Stomach (tissue), 9 donors: Measurements from ENCODE around the gene SORCS3. TPM values are rescaled to one million over a fixed set of nuclear protein-coding genes. Genes with fewer than 3 reads are reported as not detected.

ENCODE experiments used
- DNase-seq, 2 donors: peaks; one replicate each; pipeline versions ENCODE4 v3.0.0 to v3.0.0-alpha.2; 2013 to 2019
- H3K27ac ChIP-seq, 5 donors: fragments of 200-600 bp in 4 of 5; sonication (generic) in 4 of 5; one replicate each; pipeline ENCODE4 v1.5.1; 2013 to 2019; ENCODE audit warnings: mild to moderate bottlenecking in 1 of 5, moderate library complexity in 1 of 5
- H3K27me3 ChIP-seq, 3 donors: fragments of 200-600 bp; sonication (generic); one replicate each; pipeline ENCODE4 v1.5.1; 2017 to 2019; ENCODE audit warnings: mixed run types in 1 of 3
- H3K36me3 ChIP-seq, 4 donors: fragments of 200-600 bp; sonication (generic); 1 replicate in 3 of 4; 2 replicates in 1 of 4; pipeline ENCODE4 v1.5.1; 2016 to 2019
- H3K4me1 ChIP-seq, 4 donors: fragments of 200-600 bp; sonication (generic); one replicate each; pipeline ENCODE4 v1.5.1; 2016 to 2019
- H3K4me3 ChIP-seq, 4 donors: fragments of 200-600 bp; sonication (generic) in 3 of 4; one replicate each; pipeline ENCODE4 v1.5.1; 2016 to 2019; ENCODE audit warnings: mild to moderate bottlenecking in 1 of 4
- H3K9me3 ChIP-seq, 4 donors: fragments of 200-600 bp; sonication (generic); one replicate each; pipeline ENCODE4 v1.5.1; 2016 to 2019
- CTCF ChIP-seq, 7 experiments: fragments of 450-650 bp in 4 of 7; fragments of 200-600 bp in 3 of 7; sonication (generic) in 3 of 7; IDR thresholded peaks; one replicate each; pipeline ENCODE4 v1.5.1; 2016 to 2019; ENCODE audit warnings: antibody characterized with exemption in 7 of 7, control low read depth in 2 of 7, mild to moderate bottlenecking in 1 of 7
- EP300 ChIP-seq: sonication (generic); formaldehyde crosslinking; IDR thresholded peaks from one replicate; pipeline ENCODE4 v1.6.1; 2017; ENCODE audit warnings: antibody characterized with exemption
- POLR2A ChIP-seq, 4 donors: fragments of 450-650 bp; IDR thresholded peaks; one replicate each; pipeline ENCODE4 v1.6.1; 2016; ENCODE audit warnings: antibody characterized with exemption in 4 of 4, control low read depth in 2 of 4, mild to moderate bottlenecking in 1 of 4, moderate library complexity in 1 of 4
- POLR2AphosphoS5 ChIP-seq, 3 donors: sonication (generic); formaldehyde crosslinking; IDR thresholded peaks; one replicate each; pipeline ENCODE4 v1.6.1; 2016; ENCODE audit warnings: antibody characterized with exemption in 3 of 3
- WGBS, 5 donors: extraction: QIAGEN DNeasy Blood & Tissue Kit in 3 of 5; methylation state at CpG; one replicate each; pipeline versions ENCODE4 v1.1.5 to v1.1.7; 2013 to 2018; 5-methylcytosine and 5-hydroxymethylcytosine counted together
- intact Hi-C: fragments of 100-400 bp; cut with DNase I; formaldehyde crosslinking; loops from one replicate; pipeline ENCODE4 v1.15.1; 2023; ENCODE audit warnings: low total_unique reads
- polyA plus RNA-seq, 3 donors: library from polyadenylated mRNA; stranded (reverse); fragments of 200-250 nt; gene quantifications; one replicate each; pipeline ENCODE4 v1.2.3, GENCODE V29; 2013
- total RNA-seq, 5 donors: library from RNA; depleted of rRNA; stranded (reverse); fragments of >200 nt; gene quantifications; one replicate each; pipeline versions ENCODE4 v1.1.0 to v1.2.3, GENCODE V29; 2014 to 2016
- donor health status: healthy with polysubstance abuse.
- donor health status: Bipolar disorder and iron deficiency.
- donor health status: healthy.

The SORCS3 gene
- total and polyA plus RNA-seq, 8 donors, result 0.06 to 2.6 (median 0.20) TPM; not detected in 4

- no peak for TF ChIP-seq POLR2AphosphoS5 (IDR thresholded peaks at IDR 0.05)
- no peak for TF ChIP-seq POLR2A (IDR thresholded peaks at IDR 0.05)
- TF ChIP-seq CTCF (IDR thresholded peaks at IDR 0.05), result no peak
- no peak for TF ChIP-seq EP300
- H3K27ac ChIP-seq, result no peak overlapping the region
- no peaks in the 10 kb centered on the region for H3K27me3 ChIP-seq
- peaks cover 0 to 6% (median 0%) of the 10 kb centered on the region in 4 donors for H3K4me1 ChIP-seq
- no peaks in the 10 kb centered on the region for H3K9me3 ChIP-seq
- H3K4me3 ChIP-seq, result no peak overlapping the region
- no peaks in the 10 kb centered on the region for H3K36me3 ChIP-seq
- intact Hi-C loops, result no loop called here
- no peak for DNase-seq
Observed at GRCh38 chr10:105288613-105289012, 647.5 kb downstream of the SORCS3 start.

- intact Hi-C loops, result no loop called here
- 40 to 51% (median 46%) methylated on average over 4 of the region's 4 CpGs for WGBS, 5 donors
- DNase-seq, result no peak
- Histone ChIP-seq H3K4me3 (no peak overlapping the region), H3K27me3 (no peaks in the 10 kb centered on the region), H3K4me1 (no peaks in the 10 kb centered on the region), H3K9me3 (peaks cover 0 to 7% (median 3%) of the 10 kb centered on the region in 4 donors), H3K27ac (no peak overlapping the region), H3K36me3 (no peaks in the 10 kb centered on the region)
- no peak for TF ChIP-seq POLR2A (IDR thresholded peaks at IDR 0.05)
- TF ChIP-seq EP300, result no peak
- no peak for TF ChIP-seq CTCF (IDR thresholded peaks at IDR 0.05)
- no peak for TF ChIP-seq POLR2AphosphoS5 (IDR thresholded peaks at IDR 0.05)
Observed at GRCh38 chr10:105291571-105291970, 650.5 kb downstream of the SORCS3 start.

GRCh38 chr10:105292236-105292635 lies 651.1 kb downstream of the SORCS3 start:
- Histone ChIP-seq H3K4me3 (no peak overlapping the region), H3K9me3 (peaks cover 0 to 7% (median 3%) of the 10 kb centered on the region in 4 donors), H3K27ac (no peak overlapping the region), H3K36me3 (no peaks in the 10 kb centered on the region), H3K4me1 (no peaks in the 10 kb centered on the region), H3K27me3 (no peaks in the 10 kb centered on the region)
- 70 to 85% (median 78%) methylated on average over 3 of the region's 3 CpGs for WGBS, 5 donors
- no peak for DNase-seq
- intact Hi-C loops, result no loop called here
- TF ChIP-seq EP300 (no peak), CTCF (IDR thresholded peaks at IDR 0.05) (no peak), POLR2A (IDR thresholded peaks at IDR 0.05) (no peak), POLR2AphosphoS5 (IDR thresholded peaks at IDR 0.05) (no peak)
